GM18867 (cell line): ENCODE results near the gene HECTD1.
"Not testable (repeated sequence)": the region's sequence is repeated elsewhere in the genome, so short reads cannot be mapped to it uniquely, and the experiment has no call there.

Experiments used
- ATAC-seq: cut with Tn5 transposase; IDR thresholded peaks from one replicate; pipeline ENCODE4 v1.9.1; 2021; ENCODE audit warnings: mild to moderate bottlenecking, moderate library complexity; ENCODE audit not compliant: unreplicated experiment

Gene HECTD1

GRCh38 chr14:31228533-31228932 is 20.9 kb upstream of the HECTD1 start:
- ATAC-seq, result no peak

- no peak for ATAC-seq
Observed at GRCh38 chr14:31224808-31225207, 17.2 kb upstream of the HECTD1 start.

GRCh38 chr14:31223331-31223730 is 15.7 kb upstream of the HECTD1 start:
- no peak for ATAC-seq

- no peak for ATAC-seq
Observed at GRCh38 chr14:31222834-31223233, 15.2 kb upstream of the HECTD1 start.

- ATAC-seq, result no peak
Observed at GRCh38 chr14:31221266-31221665, 13.7 kb upstream of the HECTD1 start.

GRCh38 chr14:31219169-31219568 is 11.6 kb upstream of the HECTD1 start:
- ATAC-seq, result no peak

- ATAC-seq, result no peak
Observed at GRCh38 chr14:31216359-31216758, 8.8 kb upstream of the HECTD1 start.

GRCh38 chr14:31212893-31213292 is 5.3 kb upstream of the HECTD1 start:
- no peak for ATAC-seq

GRCh38 chr14:31209605-31210004 is 2.0 kb upstream of the HECTD1 start:
- no peak for ATAC-seq

GRCh38 chr14:31208546-31209424 is 1.2 kb upstream of the HECTD1 start:
- no peak for ATAC-seq

GRCh38 chr14:31207287-31207754 is 272 bp downstream of the HECTD1 start:
- no peak for ATAC-seq

- peak; percentile 21 for ATAC-seq
Observed at GRCh38 chr14:31206536-31207286, 882 bp downstream of the HECTD1 start.

GRCh38 chr14:31205681-31206535 is 1.7 kb downstream of the HECTD1 start:
- ATAC-seq, result no peak

- ATAC-seq, result no peak
Observed at GRCh38 chr14:31204593-31205534, 2.7 kb downstream of the HECTD1 start.

GRCh38 chr14:31203899-31204592 is 3.5 kb downstream of the HECTD1 start:
- not testable (repeated sequence) for ATAC-seq

- no peak for ATAC-seq
Observed at GRCh38 chr14:31203414-31203742, 4.2 kb downstream of the HECTD1 start.

GRCh38 chr14:31201111-31201510 is 6.5 kb downstream of the HECTD1 start:
- ATAC-seq, result no peak

- no peak for ATAC-seq
Observed at GRCh38 chr14:31200702-31200990, 6.9 kb downstream of the HECTD1 start.

GRCh38 chr14:31197671-31198070 is 9.9 kb downstream of the HECTD1 start:
- no peak for ATAC-seq
